Mesothelial cell of epicardium (in vitro differentiated cells): ENCODE measurements around the gene AHNAK2. TPM values are rescaled to one million over a fixed set of nuclear protein-coding genes. Genes with fewer than 3 reads are reported as not detected.
"Not testable (repeated sequence)": the region's sequence is repeated elsewhere in the genome, so short reads cannot be mapped to it uniquely, and the experiment has no call there.

Experiments used
- DNase-seq, 2 experiments: peaks; one replicate each; pipeline ENCODE4 v3.0.0; 2021; ENCODE audit warnings: low spot score in 2 of 2; ENCODE audit not compliant: unreplicated experiment in 2 of 2
- H3K27ac Mint-ChIP-seq: 2 replicates; pipeline ENCODE4 v1.8.0; 2021; ENCODE audit warnings: mixed read lengths
- H3K27me3 Mint-ChIP-seq: 2 replicates; pipeline ENCODE4 v1.8.0; 2021; ENCODE audit warnings: low read depth, mixed read lengths
- H3K36me3 Mint-ChIP-seq: 2 replicates; pipeline ENCODE4 v1.8.0; 2021; ENCODE audit warnings: mixed read lengths
- H3K4me1 Mint-ChIP-seq: 2 replicates; pipeline ENCODE4 v1.8.0; 2021; ENCODE audit warnings: mixed read lengths
- H3K4me3 Mint-ChIP-seq: 2 replicates; pipeline ENCODE4 v1.8.0; 2021; ENCODE audit warnings: mild to moderate bottlenecking, moderate library complexity, mixed read lengths
- H3K9me3 Mint-ChIP-seq: 2 replicates; pipeline ENCODE4 v1.8.0; 2021; ENCODE audit warnings: mixed read lengths
- total RNA-seq: library from RNA; stranded (reverse); gene quantifications from 3 replicates; pipeline ENCODE4 v1.2.1, GENCODE V29; 2021
- TF ChIP-seq, protein P1 (sequence below): fragments of 200-600 bp; sonication (generic); IDR thresholded peaks from one replicate; pipeline ENCODE4 v1.5.0; 2021; ENCODE audit warnings: antibody characterized with exemption; ENCODE audit not compliant: unreplicated experiment

Gene AHNAK2
- total RNA-seq, 1 donor from 2014 or later, result 2.8 TPM

DNA sequence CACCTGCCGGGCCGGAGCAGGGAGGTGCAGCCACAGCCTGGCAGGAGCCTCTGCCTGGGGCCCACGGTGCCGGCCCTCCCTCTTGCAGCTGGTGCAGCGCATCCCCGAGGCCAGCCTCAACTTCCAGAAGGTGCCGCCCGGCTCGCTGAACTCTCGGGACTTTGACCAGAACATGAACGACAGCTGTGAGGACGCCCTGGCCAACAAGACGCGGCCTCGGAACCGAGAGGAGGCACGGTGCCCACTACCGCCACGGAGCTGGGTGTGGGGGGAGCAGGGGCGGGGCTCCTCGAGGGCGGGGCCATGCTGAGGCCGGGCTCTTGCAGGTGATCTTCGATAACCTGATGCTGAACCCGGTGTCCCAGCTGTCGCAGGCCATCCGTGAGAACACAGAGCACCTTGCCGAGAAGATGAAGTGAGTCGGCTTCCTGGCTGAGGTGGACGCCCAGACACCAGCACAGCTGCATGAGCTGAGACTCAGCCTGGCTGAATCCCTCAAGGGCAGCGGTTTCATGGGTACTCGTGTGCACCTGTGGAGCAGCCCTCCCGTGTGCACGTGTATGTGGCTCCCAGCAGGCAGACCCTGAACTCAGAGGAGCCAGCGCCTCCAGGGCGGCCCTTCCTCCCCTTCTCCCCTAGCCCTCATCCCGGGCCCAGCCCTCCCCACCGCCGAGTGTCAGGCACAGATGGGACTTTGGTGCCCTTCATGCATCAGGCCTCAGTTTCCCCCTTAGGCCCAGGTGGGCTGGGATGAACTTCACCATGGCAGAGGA, 84.6 kb downstream of the AHNAK2 start:
- Mint-ChIP-seq H3K4me3 (no peak overlapping the region), H3K9me3 (no peaks in the 10 kb centered on the region)
- DNase-seq, result no peak

DNA sequence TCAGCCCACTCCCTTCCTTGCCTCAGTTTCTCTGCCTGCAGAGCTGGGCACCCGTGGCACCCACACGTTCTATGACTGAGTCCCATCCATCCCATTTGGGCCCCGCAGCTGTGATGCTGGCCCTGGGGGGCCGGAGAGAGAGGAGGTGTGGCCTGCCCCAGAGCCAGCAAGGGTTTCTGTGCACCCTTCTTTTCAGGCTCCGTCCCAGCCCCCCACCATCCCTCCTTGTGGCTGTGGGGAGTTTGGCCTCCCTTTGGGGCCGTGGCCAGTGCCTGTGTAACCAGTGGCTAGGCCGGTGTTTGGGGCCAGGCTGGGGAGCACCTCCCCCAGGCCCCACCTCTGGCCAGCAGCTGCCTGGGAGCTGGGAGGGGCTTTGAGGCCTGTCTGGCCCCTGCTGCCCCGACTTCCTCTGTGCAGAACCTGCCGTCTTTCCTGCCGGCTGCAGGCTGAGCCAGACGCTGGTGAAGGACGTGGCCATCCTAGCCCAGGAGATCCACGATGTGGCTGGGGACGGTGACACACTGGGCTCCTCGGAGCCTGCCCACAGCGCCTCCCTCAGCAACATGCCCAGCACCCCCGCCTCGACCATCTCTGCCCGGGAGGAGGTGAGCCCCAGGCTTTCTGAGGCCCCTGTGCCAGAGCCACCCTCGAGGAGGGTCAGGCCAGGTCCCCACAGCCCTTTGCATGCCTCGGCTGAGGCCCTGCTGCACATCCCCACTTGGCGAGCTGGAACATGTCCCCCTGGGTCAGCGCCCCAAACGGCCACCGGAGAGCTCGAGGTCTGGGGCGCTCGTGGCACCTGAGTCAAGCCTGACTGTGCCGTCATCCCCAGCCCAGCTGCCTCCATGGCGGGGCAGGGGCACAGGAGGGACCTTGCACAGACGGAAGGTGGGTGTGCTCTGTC, 85.4 kb downstream of the AHNAK2 start:
- Mint-ChIP-seq H3K27me3 (no peaks in the 10 kb centered on the region), H3K36me3 (peaks cover 3% of the 10 kb centered on the region), H3K4me1 (no peaks in the 10 kb centered on the region), H3K27ac (no peak overlapping the region), H3K4me3 (no peak overlapping the region), H3K9me3 (no peaks in the 10 kb centered on the region)
- TF ChIP-seq, protein P1, sequence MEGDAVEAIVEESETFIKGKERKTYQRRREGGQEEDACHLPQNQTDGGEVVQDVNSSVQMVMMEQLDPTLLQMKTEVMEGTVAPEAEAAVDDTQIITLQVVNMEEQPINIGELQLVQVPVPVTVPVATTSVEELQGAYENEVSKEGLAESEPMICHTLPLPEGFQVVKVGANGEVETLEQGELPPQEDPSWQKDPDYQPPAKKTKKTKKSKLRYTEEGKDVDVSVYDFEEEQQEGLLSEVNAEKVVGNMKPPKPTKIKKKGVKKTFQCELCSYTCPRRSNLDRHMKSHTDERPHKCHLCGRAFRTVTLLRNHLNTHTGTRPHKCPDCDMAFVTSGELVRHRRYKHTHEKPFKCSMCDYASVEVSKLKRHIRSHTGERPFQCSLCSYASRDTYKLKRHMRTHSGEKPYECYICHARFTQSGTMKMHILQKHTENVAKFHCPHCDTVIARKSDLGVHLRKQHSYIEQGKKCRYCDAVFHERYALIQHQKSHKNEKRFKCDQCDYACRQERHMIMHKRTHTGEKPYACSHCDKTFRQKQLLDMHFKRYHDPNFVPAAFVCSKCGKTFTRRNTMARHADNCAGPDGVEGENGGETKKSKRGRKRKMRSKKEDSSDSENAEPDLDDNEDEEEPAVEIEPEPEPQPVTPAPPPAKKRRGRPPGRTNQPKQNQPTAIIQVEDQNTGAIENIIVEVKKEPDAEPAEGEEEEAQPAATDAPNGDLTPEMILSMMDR, result no peak
- DNase-seq, result no peak

More for the DNA sequence above, 84.6 kb downstream of the AHNAK2 start:
- Mint-ChIP-seq H3K27me3 (no peaks in the 10 kb centered on the region), H3K4me1 (no peaks in the 10 kb centered on the region), H3K36me3 (peaks cover 3% of the 10 kb centered on the region), H3K27ac (no peak overlapping the region)
- TF ChIP-seq, protein P1, result no peak

DNA sequence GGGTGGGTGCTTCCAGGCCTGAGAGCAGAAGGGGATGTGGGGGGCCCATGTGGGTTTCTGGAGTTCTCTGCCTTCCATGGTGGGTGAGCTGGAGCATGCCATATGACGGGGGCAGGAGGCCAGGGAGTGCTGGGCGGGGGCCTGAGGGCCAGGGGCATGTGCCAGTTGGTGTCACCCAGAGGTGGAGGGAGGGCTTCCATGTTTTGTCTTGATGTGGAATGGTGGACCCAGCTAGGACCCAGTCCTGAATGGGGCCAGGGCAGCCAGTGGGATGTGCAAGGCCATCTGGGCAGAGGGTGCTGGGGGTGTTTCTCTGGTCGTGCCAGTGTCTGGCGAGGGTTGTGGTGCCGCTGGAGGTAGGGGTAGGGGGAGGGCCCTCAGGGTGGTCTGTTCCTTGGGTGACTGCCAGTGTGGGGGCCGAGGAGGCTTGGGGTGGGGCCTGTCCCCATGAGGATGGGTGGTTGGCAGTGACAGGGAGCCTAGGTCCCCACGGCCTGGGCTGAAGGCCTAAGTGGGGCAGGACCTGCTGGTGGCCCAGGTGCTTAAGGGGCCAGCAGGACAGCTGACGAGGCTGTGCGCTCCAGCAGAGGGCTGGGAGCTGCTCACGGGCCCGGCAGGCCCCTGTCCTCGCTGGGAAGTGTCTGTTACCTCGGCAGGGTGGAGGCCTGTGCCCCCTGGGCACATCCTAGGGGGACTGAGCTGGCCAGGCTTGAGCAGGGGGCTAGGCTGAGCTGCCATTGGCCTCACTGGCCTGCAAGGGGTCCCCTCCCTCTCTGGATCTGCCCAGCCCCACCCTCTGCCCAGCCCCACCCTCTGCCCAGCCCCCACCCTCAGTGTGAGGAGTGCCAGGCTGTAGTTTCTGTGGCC, 86.3 kb downstream of the AHNAK2 start:
- H3K27me3 Mint-ChIP-seq, result no peaks in the 10 kb centered on the region
- peaks cover 3% of the 10 kb centered on the region for H3K36me3 Mint-ChIP-seq
- H3K27ac Mint-ChIP-seq, result no peak overlapping the region
- TF ChIP-seq, protein P1, result no peak
- no peaks in the 10 kb centered on the region for H3K9me3 Mint-ChIP-seq
- H3K4me1 Mint-ChIP-seq, result no peaks in the 10 kb centered on the region
- peak in 1 of 2 experiments; percentile 37 for DNase-seq
- H3K4me3 Mint-ChIP-seq, result no peak overlapping the region

DNA sequence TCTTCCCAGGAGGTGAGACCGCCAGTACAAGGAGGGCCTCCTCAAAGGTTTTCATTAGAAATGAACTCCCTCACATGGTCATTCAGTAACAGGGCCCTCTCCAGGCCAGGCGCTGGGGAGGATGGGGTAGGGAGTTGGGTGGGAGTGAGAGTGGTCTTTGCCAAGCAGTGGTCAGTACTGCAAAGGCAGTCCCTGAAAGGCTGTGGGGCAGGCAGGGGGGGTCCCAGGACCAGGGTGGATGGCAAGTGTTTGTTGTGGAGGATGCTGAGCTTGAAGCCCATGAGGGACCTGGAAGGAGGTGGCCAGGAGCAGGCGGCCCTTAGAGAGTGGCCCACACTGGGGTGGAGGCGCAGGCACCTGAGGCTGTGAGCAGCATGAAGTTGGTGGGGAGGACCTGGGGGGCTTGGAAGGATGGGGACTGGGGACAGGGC, 87.0 kb downstream of the AHNAK2 start:
- Mint-ChIP-seq H3K36me3 (peaks cover 3% of the 10 kb centered on the region), H3K27ac (no peak overlapping the region), H3K4me3 (no peak overlapping the region), H3K27me3 (no peaks in the 10 kb centered on the region), H3K4me1 (no peaks in the 10 kb centered on the region), H3K9me3 (no peaks in the 10 kb centered on the region)
- TF ChIP-seq, protein P1, result no peak
- DNase-seq, result peak in 1 of 2 experiments; percentile 35

DNA sequence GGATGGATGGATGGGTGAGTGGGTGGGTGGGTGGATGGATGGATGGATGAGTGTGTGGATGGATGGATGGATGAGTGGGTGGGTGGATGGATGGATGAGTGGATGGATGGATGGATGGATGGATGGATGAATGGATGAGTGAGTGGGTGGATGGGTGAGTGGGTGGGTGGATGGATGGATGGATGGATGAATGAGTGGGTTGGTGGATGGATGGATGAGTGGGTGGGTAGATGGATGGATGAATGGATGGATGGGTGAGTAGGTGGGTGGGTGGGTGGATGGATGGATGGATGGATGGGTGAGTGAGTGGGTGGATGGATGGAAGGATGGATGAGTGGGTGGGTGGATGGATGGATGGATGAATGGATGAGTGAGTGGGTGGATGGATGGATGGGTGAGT, 87.9 kb downstream of the AHNAK2 start:
- not testable (repeated sequence) for H3K27ac Mint-ChIP-seq, H3K4me3 Mint-ChIP-seq, H3K9me3 Mint-ChIP-seq, H3K4me1 Mint-ChIP-seq, H3K27me3 Mint-ChIP-seq, H3K36me3 Mint-ChIP-seq, DNase-seq
